Activated CD4-positive, CD25-positive, alpha-beta regulatory T cell treated with anti-CD3 and anti-CD28 coated beads, Interleukin-2, amount 50 U/mL, for 16 hours (primary cell): ENCODE data around the gene METRN.
"Not testable (repeated sequence)": the region's sequence is repeated elsewhere in the genome, so short reads cannot be mapped to it uniquely, and the experiment has no call there.

ENCODE experiments used
- DNase-seq: peaks from one replicate; pipeline ENCODE4 v3.0.0-alpha.2; 2020; ENCODE audit warnings: low read depth, low spot score

METRN gene

DNA sequence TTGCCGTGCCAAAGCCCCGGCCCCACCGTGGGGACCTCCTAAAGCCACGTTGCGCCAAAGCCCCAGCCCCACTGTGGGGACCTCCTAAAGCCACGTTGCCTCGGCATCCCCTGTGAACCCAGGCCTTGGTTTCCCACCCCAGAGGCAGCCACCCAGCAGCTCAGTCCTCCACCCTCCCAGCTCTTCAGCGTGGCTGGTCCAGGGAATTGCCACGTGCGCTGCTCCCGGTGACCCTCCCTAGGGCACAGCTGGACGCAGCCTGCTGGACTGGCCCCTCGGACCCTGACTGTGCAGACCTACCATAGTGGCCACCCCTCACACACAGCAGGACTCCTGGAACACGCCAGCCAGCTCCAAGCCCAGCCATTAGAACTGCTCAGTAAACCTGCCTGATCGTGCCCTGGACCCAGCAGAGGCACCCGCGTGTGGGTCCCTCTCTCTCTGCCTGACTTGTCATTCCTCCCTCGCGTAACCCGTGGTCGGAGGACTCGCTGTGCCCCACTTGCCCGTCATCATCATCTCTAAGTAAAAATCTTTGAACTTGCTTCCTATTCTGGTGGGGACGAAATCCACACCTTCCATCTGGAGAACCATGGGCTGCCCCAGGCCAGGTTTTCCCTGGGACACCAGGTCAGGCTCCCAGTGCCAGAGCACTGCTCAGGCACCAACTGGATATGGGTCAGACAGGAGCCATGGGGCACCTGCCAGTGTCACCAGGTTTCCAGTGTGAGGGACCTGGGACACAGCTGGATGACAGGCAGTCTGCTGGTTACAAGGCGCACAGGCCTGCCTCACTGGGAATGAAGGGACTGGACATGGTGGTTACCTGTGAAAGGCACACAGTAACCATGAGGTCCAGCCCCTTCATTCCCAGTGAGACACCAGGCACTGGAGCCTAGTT lies 20.3 kb downstream of the METRN start:
- DNase-seq, result no peak

DNA sequence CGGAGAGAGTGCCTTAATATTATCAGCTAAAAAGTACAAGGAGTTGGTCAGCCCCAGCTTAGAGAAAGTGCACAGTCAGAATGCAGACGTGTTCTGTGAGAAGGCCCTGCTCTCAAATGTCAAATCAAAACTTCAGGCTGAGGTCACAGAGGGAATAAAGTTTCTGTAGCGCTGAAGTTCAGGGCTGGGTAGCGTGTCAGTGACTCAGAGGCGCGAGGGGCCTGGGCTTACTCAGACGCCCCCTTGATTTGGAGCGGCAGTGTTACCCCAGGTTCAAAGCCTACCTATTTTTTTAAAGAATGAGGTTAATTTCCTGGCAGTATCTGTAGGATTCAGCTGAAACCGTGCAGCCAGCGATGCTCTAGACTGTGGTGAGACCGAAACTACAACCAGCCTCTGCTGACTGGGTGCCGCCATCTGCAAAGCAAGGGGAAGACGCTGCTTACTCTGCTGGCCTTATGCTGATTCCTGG lies 21.1 kb downstream of the METRN start:
- DNase-seq, result no peak

DNA sequence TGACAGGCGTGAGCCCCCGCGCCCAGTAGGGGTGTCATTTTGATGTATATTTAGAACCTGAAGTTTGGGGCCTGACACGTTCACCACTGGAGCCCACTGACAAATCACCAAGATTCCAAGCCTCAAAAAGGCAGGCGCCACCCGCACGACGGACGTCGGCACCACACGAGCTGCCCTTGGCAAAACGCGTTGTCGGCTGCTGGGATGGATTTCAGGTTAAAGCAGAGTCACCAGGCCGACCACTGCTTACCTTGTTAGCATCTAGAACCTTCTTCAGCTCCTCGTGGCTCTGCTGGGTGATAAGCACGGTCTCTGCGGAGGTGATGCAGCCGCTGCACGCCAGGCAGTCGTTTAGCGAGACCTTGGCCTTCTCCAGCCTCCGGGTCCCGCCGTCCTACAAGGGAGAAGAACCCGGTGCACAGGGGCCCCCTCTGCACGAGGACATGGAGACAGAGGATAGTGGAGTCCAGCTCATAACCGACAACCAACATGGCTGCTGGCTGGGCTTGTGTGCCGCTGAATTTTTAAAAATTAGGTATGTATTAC lies 22.1 kb downstream of the METRN start:
- no peak for DNase-seq

GRCh38 chr16:739560-740458 lies 24.9 kb downstream of the METRN start:
- DNase-seq, result no peak

DNA sequence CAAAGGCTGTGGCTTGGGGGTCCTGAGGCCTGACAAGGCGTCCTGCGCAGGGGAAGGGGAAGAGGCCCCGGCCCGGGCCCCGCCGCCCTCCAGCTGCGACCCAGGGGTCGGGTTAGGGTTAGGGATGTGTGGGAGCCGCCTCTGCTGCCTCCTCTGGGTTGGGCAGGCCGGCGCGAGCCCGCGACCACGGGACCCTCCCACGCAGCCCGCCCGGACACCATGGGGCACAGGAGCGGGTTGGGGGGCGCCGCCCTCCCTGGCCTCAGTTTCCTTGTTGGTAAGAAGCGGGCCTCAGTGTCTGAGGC lies 25.5 kb downstream of the METRN start:
- no peak for DNase-seq

GRCh38 chr16:740764-741505 lies 26.0 kb downstream of the METRN start, which contains the start of gene CIAO3:
Gene CIAO3 (minus strand): TSS chr16:740997. CDS start chr16:740985, 12 bp downstream.
- DNase-seq, result peak; percentile 86

DNA sequence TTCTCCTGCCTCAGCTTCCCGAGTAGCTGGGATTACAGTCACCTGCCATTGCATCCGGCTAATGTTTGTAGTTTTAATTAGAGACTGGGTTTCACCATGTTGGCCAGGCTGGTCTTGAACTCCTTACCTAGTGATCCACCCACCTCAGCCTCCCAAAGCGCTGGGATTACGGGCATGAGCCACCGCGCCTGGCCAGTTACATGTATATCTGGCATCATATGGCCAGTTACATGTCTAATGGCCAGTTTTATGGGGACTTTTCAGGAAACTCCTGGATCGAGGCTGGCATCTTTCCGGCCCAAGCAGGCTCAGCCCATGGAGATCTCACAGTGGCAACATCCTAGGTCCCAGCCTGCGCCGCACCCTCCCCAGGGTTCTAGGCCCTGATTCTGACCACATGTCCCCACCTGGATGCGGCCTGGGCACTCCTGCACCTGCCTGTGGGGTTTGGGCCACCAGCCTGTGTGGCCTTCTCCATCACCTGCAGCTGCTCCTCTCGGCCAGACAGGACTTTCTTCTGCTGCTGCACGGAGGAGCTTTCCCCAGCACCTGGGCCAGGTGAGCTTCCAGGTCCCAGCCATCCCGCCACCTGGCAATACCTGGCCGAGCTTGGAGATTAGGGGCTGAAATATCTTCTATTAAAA lies 27.2 kb downstream of the METRN start:
- no peak for DNase-seq

GRCh38 chr16:742894-743293 lies 28.0 kb downstream of the METRN start:
- not testable (repeated sequence) for DNase-seq

GRCh38 chr16:743794-744500 lies 29.0 kb downstream of the METRN start:
- DNase-seq, result no peak

GRCh38 chr16:745739-746138 lies 30.8 kb downstream of the METRN start:
- DNase-seq, result no peak

GRCh38 chr16:746637-747036 lies 31.7 kb downstream of the METRN start:
- DNase-seq, result no peak

GRCh38 chr16:747978-748746 lies 33.2 kb downstream of the METRN start:
- no peak for DNase-seq

GRCh38 chr16:749010-749409 lies 34.1 kb downstream of the METRN start:
- DNase-seq, result no peak

DNA sequence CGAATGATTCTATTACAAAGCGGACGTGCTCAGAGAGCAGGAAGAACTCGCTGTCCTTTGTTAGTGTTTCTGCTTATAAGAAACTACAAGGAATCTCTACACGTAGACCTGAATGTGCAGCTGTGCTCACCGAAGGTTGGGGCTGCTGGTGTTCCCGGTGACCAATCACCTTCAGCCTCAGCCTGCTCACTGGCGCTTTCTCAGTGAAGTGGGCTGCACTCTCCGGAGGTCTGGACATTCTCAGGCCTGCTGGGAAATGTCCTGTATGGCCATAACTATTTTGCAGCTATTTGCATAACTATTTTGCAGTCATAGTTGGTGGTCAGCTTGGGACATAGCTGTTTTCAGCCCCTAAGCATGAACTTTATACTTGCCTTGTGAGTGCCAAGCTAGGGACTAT lies 35.6 kb downstream of the METRN start:
- DNase-seq, result no peak

- DNase-seq, result no peak
Measured at GRCh38 chr16:751152-752006, 36.5 kb downstream of the METRN start.

- no peak for DNase-seq
Measured at GRCh38 chr16:752007-752312, 37.0 kb downstream of the METRN start.

DNA sequence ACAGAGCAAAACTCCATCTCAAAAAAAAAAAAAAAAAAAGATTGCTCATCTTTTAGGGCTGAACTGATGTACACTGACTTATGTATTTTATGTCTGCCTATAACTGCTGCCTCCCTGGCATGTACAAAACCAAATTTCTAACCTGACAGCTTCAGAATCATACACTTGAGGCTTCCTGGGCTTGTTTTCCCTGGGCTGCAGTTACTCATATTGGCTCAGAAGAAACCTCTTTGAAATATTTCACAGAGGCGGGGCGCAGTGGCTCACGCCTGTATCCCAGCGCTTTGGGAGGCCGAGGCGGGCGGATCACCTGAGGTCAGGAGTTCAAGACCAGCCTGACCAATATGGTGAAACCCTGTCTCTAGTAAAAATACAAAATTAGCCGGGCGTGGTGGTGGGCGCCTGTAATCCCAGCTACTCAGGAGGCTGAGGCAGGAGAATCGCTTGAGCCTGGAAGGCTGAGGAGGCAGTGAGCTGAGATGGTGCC lies 39.2 kb downstream of the METRN start:
- not testable (repeated sequence) for DNase-seq

DNA sequence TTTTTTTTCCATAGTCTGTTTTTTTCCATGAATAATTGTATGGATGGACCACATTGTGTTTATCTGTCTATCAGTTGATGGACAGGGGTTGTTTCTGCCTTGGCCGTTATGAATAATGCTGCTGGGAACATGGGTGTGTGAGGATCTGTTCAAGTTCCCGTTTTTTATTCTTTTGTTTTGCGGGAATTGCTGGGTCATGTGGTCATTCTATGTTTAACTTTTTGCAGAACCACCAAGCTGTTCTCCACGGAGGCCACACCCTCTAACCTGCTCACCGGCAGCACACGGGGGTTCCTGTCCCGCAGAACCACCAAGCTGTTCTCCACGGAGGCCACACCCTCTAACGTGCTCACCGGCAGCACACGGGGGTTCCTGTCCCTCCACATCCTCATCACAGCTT lies 39.7 kb downstream of the METRN start:
- no peak for DNase-seq

DNA sequence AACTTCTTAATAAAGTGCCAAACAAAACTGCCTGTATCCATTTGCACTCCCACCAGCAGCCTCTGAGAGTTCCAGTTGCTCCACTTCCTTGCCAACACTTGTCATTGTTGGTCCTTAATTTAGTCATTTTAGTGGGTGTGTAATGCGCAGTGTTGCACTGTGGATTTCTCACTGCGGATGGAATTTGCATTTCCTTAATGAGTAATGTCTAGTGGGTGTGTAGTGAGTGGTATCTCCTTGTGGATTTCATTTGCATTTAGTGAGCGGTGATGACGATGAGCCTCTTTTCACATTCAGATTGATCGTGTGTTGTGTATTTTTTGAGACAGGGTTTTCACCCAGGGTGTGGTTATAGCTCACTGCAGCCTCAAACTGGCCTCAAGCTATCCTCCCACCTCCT lies 41.5 kb downstream of the METRN start:
- DNase-seq, result no peak
